ENCODE measurements around the gene MET.

Gene MET

GRCh38 chr7:116697761-116698160, 25.8 kb downstream of the MET start:
- Mint-ChIP-seq H3K9me3 (no peaks in the 10 kb centered on the region), H3K4me3 (no peak overlapping the region), H3K27ac (no peak overlapping the region), H3K36me3 (ENCODE audit: low read depth) (no peaks in the 10 kb centered on the region), H3K27me3 (ENCODE audit: low read depth, poor library complexity) (peaks cover 6% of the 10 kb centered on the region), H3K4me1 (peaks cover 17% of the 10 kb centered on the region)
- no peak for TF ChIP-seq CTCF (IDR thresholded peaks at IDR 0.05)
- DNase-seq = no peak

- H3K27me3 Mint-ChIP-seq (ENCODE audit: low read depth, poor library complexity) = peaks cover 6% of the 10 kb centered on the region
- peaks cover 17% of the 10 kb centered on the region for H3K4me1 Mint-ChIP-seq
- no peak overlapping the region for H3K27ac Mint-ChIP-seq
- no peaks in the 10 kb centered on the region for H3K36me3 Mint-ChIP-seq (ENCODE audit: low read depth)
- no peak overlapping the region for H3K4me3 Mint-ChIP-seq
- no peak for DNase-seq
- TF ChIP-seq CTCF (IDR thresholded peaks at IDR 0.05) = no peak
- no peaks in the 10 kb centered on the region for H3K9me3 Mint-ChIP-seq
Measured at GRCh38 chr7:116698396-116698795, 26.4 kb downstream of the MET start.

GRCh38 chr7:116698930-116699721, 27.1 kb downstream of the MET start:
- Mint-ChIP-seq H3K27me3 (ENCODE audit: low read depth, poor library complexity) (peaks cover 11% of the 10 kb centered on the region), H3K9me3 (no peaks in the 10 kb centered on the region), H3K4me3 (no peak overlapping the region), H3K36me3 (ENCODE audit: low read depth) (no peaks in the 10 kb centered on the region), H3K27ac (no peak overlapping the region), H3K4me1 (peaks cover 17% of the 10 kb centered on the region)
- no peak for DNase-seq
- no peak for TF ChIP-seq CTCF (IDR thresholded peaks at IDR 0.05)

GRCh38 chr7:116699722-116700120, 27.7 kb downstream of the MET start:
- no peak overlapping the region for H3K4me3 Mint-ChIP-seq
- no peak for TF ChIP-seq CTCF (IDR thresholded peaks at IDR 0.05)

DNA sequence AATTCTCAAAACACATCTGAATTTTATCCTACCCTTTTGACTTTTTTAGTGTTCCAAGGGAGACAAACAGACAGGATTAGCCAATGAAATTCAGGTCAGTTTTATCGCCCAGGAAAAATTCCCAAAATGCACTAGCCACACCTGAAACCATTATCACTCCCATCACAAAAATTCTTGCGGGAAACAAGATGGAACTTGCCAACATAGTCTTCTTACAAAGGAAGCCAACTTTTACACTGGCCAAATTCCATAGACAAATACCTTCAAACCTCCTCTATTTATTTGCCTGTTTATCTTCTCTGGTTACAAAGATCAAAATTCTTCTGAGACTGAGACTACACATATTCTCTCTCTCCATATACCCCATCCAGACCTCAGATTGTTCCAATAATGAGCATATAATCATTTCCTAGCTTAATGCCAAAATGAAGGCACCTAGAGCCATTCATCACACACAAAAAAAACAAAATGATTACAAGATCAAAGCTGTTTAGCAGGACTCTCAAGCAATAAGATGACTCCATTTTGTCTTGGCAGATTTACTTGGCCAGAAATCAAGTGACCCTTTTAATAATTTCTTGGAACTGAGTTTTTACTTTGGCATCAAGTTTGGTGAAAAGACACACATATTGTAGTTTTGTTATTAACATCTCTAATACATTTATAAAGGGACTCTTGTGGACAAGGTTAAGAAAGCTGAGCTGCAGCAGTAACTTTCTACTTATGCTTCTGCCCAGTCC, 30.2 kb downstream of the MET start:
- H3K4me3 Mint-ChIP-seq = no peak overlapping the region
- no peaks in the 10 kb centered on the region for H3K36me3 Mint-ChIP-seq (ENCODE audit: low read depth)
- H3K27me3 Mint-ChIP-seq (ENCODE audit: low read depth, poor library complexity) = peaks cover 8% of the 10 kb centered on the region
- H3K4me1 Mint-ChIP-seq = peaks cover 17% of the 10 kb centered on the region
- no peak for TF ChIP-seq CTCF (IDR thresholded peaks at IDR 0.05)
- H3K9me3 Mint-ChIP-seq = no peaks in the 10 kb centered on the region
- no peak overlapping the region for H3K27ac Mint-ChIP-seq
- no peak for DNase-seq

More at GRCh38 chr7:116699722-116700120, 27.7 kb downstream of the MET start:
- Mint-ChIP-seq H3K9me3 (no peaks in the 10 kb centered on the region), H3K4me1 (peaks cover 17% of the 10 kb centered on the region), H3K27me3 (ENCODE audit: low read depth, poor library complexity) (peaks cover 11% of the 10 kb centered on the region), H3K27ac (no peak overlapping the region), H3K36me3 (ENCODE audit: low read depth) (no peaks in the 10 kb centered on the region)
- no peak for DNase-seq
